CD4-positive, alpha-beta T cell treated with Interleukin-17A for 1 hour (primary cell): ENCODE results near the gene C17orf113.

Experiments used
- DNase-seq: peaks from one replicate; pipeline ENCODE4 v3.0.0-alpha.2; 2020

Gene C17orf113

DNA sequence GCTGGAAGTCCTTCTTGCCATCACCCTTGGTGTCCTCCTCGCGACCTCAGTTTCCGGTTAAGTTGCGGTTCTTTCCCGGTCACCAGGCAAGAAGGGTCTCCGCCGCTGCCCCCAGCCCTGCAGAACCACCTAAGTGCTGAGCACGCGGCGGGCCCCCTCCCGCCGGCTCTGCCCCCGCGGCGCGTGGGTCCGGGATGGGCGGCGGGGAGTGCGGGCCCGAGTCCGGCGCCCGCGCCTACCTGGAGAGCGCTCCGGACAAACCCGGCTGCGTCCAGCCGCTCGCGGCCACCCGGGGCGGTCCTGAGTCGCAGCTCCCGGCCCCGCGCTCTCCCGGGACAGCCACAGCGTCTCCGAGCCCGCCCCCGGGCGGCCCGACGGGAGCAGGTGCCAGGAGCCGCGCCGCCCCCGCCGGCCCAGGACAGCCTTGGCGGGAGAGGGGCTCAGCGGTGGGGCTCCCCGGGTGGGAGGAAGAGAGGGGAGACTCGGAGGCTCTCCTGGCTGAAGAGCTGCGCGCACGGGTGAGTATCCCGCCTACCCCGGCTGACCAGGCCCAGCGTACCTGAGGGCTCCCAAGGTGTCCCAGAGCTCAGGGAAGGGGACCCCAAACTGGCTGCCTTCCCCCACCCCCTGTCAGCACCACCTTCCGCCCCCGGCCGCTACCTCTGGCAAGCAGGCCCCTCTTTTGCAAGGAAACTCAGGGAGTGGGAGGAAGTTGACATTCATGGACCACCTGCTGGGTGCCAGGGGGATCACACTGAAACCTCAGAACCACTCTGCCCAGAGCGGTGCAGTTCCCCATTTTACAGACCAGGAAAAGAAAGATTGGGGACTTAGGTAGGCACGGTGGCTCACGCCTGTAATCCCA, 22.2 kb upstream of the C17orf113 start:
- no peak for DNase-seq

DNA sequence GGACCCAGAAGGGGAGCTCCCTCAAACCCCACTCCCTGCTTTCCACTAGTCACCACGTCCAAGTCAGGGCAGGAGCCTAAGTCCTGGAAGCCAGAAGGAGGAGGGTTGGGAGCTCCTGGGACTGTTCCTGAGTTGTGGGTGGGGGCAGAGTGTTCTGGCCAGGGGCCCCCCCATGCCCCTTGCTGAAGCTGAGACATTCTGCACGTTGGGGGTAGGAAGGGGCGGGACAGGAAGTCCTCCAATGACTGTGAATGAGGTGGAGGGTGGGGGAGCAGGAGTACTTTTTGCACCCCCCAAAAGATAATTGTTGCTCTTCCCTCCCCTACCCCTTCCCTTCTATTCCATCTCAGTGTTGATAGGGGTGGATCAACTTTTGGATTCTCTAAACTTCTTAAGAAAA, 21.4 kb upstream of the C17orf113 start:
- no peak for DNase-seq

DNA sequence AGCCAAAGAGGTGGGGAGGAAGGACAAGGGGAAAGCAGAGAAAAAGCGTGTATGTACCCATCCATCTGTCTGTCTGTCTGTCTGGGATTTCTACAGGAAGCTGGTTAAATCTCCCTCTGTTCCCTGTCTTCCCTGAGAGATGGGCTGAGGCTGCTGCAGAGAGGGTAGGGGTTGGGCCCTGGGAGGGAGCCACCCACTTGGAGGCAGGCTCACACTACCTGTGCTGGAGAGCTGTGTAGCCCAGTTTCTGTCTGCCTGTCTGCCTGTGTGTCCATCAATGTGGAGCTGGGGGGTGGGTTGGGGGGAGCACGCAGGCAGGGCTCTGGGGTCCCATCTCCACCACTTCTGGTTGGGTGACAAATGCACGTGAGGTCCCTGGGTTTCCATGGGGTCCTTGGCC, 18.6 kb upstream of the C17orf113 start:
- no peak for DNase-seq

DNA sequence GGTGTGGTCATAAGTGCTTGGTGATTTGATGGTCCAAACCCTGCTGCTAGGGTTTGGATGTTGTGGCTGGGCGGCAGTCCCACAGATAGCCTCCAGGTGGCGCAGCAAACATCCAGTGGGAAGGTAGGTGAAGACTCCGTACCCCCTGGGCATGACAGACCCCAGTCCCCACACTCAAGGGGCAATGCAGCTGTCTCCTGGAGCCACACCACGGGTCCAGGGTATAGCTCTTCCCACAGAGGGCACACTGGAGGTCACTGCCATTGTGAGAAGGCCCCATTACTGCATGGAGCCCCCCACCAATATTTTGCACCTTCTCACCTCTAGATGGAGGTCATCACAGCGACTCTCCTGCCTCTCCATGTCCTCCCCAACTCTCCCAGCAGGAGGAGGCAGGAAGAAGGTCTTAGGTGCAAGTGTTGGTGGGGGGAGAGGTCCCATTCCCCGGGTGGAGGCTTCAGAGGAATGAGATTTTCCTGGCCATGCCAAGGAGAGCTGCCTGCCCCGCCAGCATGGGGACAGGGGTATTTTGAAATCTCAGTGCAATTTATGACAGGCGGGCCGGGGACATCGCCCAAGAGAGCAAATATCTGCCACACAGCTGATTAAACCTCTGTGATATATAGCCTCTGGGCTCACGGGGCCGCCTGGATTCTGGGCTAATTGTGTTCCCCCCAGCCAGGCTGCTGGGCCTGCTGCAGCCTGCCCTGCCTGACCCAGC, 17.1 kb upstream of the C17orf113 start:
- DNase-seq = peak; percentile 76

DNA sequence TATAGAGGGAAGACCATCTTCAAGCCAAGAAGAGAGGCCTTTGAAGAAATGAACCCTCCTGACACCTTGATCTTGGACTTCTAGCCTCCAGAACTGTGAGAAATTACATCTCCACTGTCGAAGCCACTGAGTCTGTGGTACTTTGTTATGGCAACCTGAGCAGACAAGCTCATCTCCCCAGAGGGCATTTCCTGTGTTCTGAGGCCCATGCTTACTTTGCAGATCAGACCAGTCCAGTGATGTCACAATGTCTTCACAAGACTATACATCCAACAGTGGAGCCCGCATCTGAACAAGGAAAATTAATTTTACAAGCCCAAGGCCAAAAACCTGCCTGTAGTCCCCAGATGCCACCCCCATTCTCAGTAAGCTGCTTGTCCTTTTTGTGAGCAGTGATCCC, 14.8 kb upstream of the C17orf113 start:
- DNase-seq = peak; percentile 21

DNA sequence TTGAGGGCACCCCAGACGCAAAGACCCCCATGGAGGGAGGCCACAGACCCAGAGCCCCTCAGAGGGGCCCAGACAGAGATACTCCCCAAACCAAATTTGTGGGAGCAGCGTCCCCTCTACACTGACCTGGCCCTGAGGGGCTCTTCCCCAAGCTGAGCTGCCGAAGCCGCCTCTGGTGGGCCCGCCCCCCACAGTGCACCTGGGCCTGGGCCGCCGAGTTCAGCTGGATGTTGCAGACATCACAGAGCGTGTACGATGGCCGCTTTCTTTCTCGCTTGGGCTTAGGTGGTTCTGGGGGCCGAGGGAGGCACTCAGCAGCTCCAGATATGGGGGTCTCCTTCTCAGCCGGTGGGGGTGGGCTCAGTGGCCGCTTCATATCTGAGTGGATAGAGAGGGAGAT, 12.3 kb upstream of the C17orf113 start:
- DNase-seq = no peak

DNA sequence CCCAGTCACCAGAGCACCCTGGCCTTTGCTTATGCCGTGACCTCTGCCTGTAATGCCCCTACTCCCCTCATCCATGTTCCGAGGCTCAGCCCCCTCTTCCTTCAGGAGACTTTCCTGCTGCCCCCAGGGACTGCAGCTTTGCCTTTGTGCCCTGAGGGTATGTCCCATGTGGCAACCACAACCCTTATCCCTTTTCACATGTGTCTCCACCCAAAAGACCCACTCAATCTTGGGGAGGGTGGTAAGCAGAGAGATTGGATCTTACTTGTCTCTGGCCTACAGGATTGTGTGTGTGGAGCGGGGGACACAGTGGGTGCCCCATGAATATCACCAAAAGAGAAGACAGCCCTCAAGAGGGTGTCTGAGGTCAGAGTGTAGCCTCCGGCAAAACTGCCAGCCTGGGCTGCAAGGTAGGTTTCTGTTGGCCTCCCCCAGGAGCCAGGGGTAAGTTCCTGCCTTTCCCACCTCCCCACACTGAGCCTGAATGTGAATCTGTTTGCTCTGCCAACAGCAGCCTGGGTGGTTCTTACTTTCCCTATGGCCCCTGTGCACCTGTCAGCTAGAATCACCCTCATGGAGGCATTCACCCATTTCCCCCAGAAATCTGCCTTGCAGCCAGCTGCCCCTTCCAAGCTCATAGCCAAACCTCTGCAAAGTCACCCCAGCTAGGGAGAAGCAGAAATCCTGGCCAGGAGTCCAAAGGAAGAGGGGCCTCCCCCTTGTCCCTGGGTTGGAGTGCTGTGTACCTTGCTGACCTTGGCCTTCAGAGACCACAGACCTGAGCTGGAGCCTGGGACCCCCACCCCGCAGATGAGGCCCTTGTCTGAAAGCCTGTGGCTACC, 11.5 kb upstream of the C17orf113 start:
- DNase-seq = no peak

DNA sequence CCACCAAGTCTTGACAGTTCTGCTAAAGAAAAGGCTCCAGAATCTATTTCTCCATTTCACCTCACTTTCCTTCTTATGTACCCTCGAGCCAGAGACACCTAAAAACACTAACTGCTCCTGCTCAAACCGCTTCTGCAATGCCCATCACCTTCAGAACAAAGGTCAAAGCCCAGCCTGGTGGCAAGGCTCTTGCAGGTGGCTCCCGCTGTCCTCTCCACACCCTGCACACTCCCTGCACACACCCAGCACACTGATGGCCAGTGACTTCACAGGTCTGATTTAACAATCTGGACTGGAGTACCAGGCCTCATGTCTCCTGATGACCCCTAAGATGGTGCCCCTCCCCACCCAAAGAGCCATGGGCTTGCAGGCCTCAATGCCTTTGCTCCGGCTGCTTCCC, 9.8 kb upstream of the C17orf113 start:
- no peak for DNase-seq

DNA sequence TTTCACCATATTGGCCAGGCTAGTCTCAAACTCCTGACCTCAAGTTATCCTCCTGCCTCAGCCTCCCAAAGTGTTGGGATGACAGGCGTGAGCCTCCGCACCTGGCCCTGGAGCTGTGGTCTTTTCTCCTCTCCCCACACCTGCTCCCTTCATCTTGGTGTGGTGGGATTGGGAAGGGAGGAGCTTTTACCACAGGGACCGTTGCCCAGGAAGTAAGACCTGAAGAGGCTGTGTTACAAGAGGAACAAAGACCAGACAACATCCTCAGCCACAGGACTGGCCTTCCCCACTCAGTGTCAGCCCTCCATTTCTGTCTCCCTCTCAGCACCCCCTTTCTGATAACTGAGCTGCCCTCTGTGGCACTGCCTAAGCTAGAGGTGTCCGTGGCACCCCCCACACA, 9.4 kb upstream of the C17orf113 start:
- DNase-seq = no peak

DNA sequence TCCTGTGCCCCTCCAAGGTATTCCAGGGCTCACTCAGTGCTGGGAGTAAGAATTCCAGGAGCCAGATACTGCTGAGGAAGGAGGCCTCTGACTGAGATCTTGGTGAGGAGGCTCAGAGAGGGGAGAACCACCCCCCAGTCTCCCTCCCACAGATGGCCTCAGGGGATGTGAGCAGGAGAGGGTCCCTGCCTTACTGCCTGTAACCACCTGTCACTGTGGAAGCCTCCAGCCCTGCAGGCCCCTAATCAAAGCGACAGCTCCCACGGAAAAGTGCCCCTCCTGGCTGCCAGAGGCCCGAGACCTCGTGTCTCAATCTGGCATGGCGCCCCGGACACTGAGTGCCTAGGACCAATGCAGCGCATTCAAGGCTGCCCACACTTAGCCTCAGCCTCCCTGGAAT, 7.7 kb upstream of the C17orf113 start:
- no peak for DNase-seq

DNA sequence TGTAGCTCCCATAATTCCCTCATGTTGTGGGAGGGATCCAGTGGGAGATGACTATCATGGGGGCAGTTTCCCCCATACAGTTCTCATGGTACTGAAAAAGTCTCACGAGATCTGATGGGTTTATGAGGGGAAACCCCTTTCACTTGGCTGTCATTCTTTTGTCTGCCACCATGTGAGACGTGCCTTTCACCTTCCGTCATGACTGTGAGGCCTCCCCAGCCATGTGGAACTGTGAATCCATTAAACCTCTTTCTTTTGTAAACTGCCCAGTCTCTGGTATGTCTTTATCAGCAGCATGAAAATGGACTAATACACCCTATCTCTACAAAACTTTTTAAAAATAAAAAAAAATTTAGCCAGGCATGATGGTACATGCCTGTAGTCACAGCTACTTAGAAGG, 6.2 kb upstream of the C17orf113 start:
- DNase-seq = no peak

DNA sequence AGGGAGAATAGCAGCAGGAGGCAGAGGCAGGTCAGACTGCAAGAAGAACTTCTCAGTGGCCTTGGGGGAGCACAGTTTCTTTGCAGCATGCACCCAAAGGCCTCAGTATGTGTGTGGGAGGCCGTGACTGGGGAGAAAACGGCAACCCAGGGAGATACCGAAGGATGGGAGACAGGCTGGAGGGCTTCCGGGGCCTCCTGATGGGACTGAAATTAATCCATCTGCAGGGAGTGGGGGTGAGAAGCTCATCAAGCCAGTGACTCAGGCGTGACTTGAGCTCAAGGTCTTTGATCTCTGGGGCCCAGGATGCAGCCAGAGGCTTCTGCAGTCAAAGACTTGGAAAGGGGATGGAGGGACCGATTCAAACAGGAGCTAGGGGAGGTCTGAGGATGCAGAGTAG, 5.1 kb upstream of the C17orf113 start:
- no peak for DNase-seq

DNA sequence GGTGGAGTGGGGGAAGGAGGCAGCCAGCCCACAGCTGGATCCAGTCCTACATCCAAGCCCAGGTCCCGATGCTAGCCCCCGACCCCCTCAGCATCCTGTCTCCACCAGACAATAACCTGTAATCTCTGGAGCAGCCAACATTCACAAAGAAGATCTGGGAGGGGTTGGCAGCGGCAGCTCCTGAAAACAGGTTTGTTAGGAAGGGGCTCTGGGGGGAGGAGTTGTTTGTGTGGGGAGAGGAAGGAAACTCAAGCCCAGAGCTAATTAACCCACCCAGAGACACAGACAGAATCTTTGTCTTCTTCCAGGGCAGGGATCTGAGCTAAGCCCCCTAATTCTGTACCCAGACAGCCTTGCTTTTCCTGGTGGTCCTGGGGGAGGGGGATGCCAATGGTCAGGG, 4.6 kb upstream of the C17orf113 start:
- no peak for DNase-seq

DNA sequence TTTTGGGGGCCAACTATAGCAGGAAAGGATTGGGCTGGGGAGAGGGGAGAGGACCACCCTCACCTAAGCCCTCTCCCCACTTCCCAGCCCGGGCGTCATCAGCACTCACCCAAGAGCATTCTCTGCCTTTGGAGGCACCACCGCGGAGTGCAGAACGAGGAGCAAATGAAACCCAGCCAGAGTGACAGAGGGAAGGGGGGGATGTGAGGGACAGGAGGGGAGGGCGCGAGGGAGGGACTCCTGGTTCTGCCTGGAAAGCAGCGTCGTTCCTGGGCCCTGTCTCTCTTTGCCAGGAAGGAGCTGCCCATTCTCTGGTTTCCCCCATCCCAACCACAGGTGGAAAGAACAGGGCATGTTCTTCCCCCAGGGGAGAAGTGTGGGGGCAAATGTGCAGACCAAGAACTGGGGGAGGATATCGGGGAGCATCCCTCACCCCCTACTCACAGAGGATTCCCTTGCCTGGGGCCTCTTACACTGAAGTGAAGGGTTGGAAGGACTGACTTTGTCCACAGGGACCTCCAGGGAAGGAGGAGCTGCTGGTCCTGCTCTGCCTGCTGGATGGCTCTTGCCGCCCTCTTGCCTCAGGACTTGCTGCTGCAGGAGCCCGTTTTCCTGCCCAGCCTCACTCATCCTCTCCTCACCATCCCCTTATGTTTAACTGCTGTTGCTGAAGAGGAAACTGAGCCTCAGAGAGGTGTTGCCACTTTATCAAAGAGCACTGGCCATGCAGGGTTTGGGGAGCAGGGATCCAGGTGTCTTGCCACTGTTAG, 3.5 kb upstream of the C17orf113 start:
- no peak for DNase-seq

DNA sequence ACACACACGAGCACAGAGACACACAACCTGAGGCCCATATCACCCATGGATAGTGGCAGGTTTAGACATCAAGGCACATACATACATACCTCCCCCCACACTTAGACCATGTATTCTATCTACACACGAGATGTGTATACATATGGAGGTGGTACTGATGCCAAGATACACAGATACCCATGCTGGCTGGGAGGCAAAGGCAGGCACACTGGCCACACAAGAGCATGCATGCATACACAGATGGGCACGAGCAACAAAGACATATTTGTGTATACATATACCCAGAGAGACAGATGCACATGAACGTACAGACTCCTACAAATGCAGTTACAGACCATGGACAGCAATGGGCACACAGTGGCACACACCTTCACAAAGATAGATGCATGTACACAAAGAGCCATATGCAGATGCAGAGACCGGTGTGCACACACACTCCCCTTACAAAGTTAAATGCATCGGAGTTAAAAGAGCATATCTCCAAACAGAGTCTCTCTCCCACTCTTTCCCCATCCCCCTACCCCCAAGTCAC, 2.0 kb upstream of the C17orf113 start:
- DNase-seq = no peak

DNA sequence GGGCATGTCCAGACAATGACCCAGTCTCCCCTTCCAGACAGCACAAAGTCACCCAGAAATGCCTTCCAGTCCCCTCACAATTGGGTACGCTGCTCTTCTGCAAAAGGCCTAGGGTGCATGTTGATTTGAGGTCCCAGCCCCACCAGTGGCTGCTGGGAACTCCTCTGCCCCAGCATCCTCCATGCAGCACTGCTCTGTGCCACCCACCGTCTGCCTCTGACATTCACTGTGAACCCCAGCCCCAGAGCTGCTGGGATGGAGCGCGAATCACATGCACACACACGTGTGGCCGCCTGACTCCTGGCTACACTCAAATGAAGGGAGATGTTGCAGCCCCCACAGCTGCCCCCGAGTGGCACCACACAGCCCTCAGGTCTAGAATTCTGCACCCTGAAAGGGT, 1.2 kb upstream of the C17orf113 start:
- DNase-seq = no peak

DNA sequence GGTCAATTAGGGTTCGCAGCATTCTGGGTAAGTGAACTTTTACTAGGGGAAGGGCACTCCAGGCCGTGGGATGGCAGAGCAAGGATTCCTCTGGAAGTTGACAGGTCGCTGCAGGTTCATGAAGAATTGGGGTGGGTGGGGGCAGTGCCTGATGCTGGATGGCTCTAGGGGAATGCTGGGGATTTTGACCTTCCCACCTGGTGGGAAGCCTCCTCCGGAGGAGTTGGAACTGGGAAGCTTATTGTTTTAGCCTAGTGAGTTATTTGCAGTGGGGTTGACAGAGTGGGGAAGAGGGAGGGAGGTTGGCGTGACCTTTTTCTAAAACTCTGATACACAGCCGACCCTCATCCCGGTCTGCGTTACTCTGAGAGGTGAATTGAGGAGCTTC, 606 bp upstream of the C17orf113 start:
- no peak for DNase-seq

DNA sequence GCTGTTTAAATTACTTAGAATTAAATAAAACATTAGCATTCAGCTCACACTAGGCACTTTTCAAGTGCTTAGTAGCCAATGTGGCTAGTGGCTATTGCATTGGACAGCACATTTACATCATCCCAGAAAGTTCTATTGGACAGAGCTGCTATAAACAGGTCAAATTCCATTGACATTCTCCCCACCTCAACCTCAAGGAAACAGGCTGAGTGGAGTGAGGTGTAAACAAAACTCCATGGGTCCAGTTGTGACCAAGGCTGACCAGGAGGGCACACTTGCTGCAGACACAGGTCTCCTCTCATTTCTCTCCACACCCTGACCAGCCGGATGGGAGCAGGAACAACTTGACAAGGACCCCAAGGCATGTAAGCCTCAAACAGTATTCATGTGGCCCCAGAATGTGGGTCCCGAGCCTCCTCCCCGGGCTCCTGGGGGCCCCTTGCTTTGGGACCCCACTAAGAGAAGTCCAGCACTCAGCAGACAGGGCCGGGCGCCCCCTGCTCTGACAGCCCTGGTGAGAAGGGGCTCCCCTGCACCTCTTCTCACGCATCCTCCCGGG, 488 bp downstream of the C17orf113 start:
- no peak for DNase-seq

DNA sequence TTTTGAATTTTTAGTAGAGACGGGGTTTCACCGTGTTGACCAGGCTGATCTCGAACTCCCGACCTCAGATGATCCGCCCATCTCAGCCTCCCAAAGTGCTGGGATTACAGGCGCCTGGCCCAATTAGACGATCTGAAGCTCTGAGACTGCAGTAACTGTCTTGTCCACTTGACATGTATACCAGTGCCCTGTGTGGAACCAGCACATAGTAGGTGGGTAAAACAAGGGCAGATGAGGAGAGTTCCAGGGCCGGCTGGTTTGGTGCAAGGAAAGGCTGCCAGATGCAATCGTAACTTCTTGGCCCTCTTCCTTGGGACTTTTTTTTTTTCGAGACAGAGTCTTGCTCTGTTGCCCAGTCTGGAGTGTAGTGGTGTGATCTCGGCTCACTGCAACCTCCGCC, 3.1 kb downstream of the C17orf113 start:
- DNase-seq = no peak

DNA sequence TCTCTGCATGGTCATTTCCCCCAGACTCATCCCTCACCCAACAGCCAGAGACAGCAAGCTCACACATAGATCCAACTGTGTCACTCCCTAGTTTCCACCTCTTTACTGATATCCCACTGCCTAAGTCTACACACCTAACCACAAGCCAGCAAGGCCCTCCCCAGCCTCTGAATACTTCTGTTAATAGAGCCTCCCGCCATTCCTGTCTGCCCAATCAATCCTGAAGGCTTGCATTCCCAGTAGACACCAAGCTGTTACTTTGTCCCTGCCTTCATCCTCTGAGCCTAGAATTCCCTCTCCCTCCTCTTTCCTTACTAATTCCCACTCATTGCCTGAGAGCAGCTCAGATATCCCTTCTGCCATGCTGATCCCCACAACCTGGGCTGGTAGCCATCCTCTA, 4.7 kb downstream of the C17orf113 start:
- DNase-seq = no peak

DNA sequence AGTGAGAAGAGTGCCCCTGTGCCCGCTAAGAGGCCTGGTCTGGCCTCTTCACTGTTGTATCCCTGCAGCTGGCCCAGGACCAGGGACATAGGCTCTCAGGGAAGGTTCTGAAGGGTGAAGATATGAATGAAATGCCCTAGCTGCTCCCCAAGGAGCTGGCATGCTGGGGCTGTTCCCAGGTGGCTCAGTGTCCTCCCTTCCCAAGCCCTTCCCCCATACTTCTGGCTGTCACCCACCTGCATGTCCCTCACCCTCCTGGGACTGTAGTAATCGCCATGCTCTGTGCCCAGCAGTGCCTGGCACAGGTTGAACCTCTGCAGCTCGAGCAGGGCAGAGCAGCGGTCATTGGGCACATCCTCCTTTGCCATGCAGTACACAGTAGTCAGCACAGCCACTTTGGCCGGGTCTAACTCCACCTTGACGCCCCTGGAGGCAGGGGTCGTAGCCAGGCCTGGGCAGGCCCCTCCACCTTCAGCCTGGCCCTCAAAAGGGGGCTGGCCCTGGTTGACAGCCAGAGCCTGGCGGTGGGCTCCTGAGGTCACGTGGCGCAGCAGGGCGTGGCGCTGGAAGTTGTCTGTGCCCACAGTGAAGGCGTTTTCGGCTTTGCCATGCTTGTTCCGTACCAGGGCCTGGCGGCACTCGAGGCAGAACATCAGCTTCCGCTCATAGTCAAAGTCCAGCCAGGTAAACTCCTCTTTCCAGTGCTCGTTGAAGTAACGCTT, 7.6 kb downstream of the C17orf113 start:
- DNase-seq = no peak

DNA sequence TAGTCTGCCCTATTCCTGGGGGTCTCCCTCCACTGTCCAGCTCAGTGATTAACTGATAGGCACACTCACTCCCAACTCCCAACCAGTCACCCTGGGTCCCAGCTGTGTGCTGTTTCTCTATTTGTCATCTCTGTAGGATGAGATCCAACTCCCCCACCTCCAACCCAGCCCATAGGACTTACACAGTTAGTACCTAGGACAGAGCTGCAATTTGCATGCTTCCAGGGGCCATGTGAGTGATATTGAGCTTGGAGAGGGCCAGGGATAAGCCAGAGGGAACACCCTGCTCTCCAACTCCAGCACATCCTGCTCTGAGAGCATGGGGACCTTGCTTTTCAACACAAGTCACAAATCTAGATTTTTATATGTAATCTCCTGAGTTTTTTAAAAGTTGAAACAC, 8.8 kb downstream of the C17orf113 start:
- no peak for DNase-seq
